ENCODE results near the gene VPS8. TPM values are rescaled to one million over a fixed set of nuclear protein-coding genes. Genes with fewer than 3 reads are reported as not detected.

VPS8 gene
- total and polyA plus RNA-seq, 2 of the 8 experiments (the other 6 are each of a cell fraction or from before 2014, with no cell fraction given) = 13.0 to 41.0 TPM

GRCh38 chr3:185079625-185080024 lies 267.7 kb downstream of the VPS8 start:
- no peak overlapping the region for H2BK20ac ChIP-seq (ENCODE audit: low read length)
- no peaks in the 10 kb centered on the region; a peak in 2 of 7 replicates for H3K27me3 ChIP-seq (replicated peaks in 1 of 4; ENCODE audit: control insufficient read depth in 3 of 4, extremely low read depth in 1 of 4, insufficient read depth in 3 of 4, low read length in 3 of 4)
- H4K5ac ChIP-seq (ENCODE audit: insufficient read length, low read depth, low read length) = no peak overlapping the region
- H3K56ac ChIP-seq (replicated peaks; ENCODE audit: insufficient read length, low read depth, low read length) = no peak overlapping the region
- no peak overlapping the region for H4K91ac ChIP-seq (replicated peaks; ENCODE audit: insufficient read length, low read length)
- no peak overlapping the region for H3K4me2 ChIP-seq (ENCODE audit: insufficient read depth in 1 of 2, low read depth in 2 of 2, low read length in 2 of 2)
- H4K20me1 ChIP-seq (replicated peaks in 1 of 2; ENCODE audit: control insufficient read depth in 1 of 2, insufficient read depth in 2 of 2, low read length in 2 of 2) = no peaks in the 10 kb centered on the region
- no peak overlapping the region for H4K8ac ChIP-seq (ENCODE audit: extremely low read depth, insufficient read depth, low read length)
- H3K4ac ChIP-seq (replicated peaks; ENCODE audit: insufficient read length, low read depth, low read length) = no peak overlapping the region
- no peaks in the 10 kb centered on the region for H3K23me2 ChIP-seq (ENCODE audit: low read depth, low read length)
- 92% methylated on average over 1 of the region's 1 CpG; no CpG with 5 or more reads in 1 of the 2 experiments for WGBS, 2 experiments (ENCODE audit: extremely low coverage in 1 of 2, insufficient coverage in 1 of 2, insufficient read length in 1 of 2, insufficient replicate concordance in 2 of 2, low coverage in 1 of 2, low lambda C conversion rate in 2 of 2, missing lambda C conversion rate in 1 of 2)
- no peaks in the 10 kb centered on the region for H3K9me3 ChIP-seq (ENCODE audit: insufficient read depth in 2 of 2, low read depth in 1 of 2, low read length in 1 of 2)
- ChIA-PET CTCF (ENCODE audit: partially characterized antibody) (interaction anchor here (1.1 to 3.3 kb wide), 2 partner anchors 9 to 14 kb away, joined by 3 to 20 read pairs; no protein-coding TSS in a partner anchor), POLR2A (ENCODE audit: partially characterized antibody) (no interaction called here)
- H3K18ac ChIP-seq (ENCODE audit: extremely low read depth, low read length) = no peak overlapping the region
- H3K4me3 ChIP-seq (ENCODE audit: extremely low read depth in 1 of 4, insufficient read depth in 2 of 4, low read depth in 3 of 4, low read length in 4 of 4) = no peak overlapping the region
- H2BK15ac ChIP-seq (ENCODE audit: low read length) = no peak overlapping the region
- no peak overlapping the region for H3K14ac ChIP-seq (ENCODE audit: insufficient read length)
- no peak overlapping the region for H2BK5ac ChIP-seq (ENCODE audit: low read depth, low read length)
- no peak overlapping the region for H2BK12ac ChIP-seq (ENCODE audit: low read depth, low read length)
- no peaks in the 10 kb centered on the region for H3K79me2 ChIP-seq (ENCODE audit: control insufficient read depth in 1 of 2, insufficient read depth in 2 of 2, low read length in 2 of 2)
- FAIRE-seq (no peak), DNase-seq (ENCODE audit: low read depth in 1 of 2, low spot score in 2 of 2) (no peak)
- no peak overlapping the region for H2AK5ac ChIP-seq (ENCODE audit: low read depth, low read length)
- H3K9ac ChIP-seq (replicated peaks in 1 of 4; ENCODE audit: extremely low read depth in 1 of 4, low read depth in 3 of 4, low read length in 3 of 4) = no peak overlapping the region
- no peak overlapping the region for H2BK120ac ChIP-seq (replicated peaks; ENCODE audit: low read depth, low read length)
- no peak overlapping the region for H3K27ac ChIP-seq (ENCODE audit: low read depth, low read length)
- H2AFZ ChIP-seq (ENCODE audit: low read length) = no peak overlapping the region
- H3K36me3 ChIP-seq (ENCODE audit: control insufficient read depth in 2 of 4, insufficient read depth in 4 of 4, low read length in 3 of 4) = no peaks in the 10 kb centered on the region
- no peak overlapping the region for H3K23ac ChIP-seq (ENCODE audit: insufficient read length)
- no peaks in the 10 kb centered on the region; a peak in 1 of 7 replicates for H3K4me1 ChIP-seq (replicated peaks in 1 of 4; ENCODE audit: control insufficient read depth in 3 of 4, insufficient read depth in 4 of 4, low read length in 3 of 4)
- no peaks in the 10 kb centered on the region for H3K79me1 ChIP-seq (ENCODE audit: low read depth, low read length)
- TF ChIP-seq CREB1 (IDR thresholded peaks at IDR 0.05) = no peak
- TF ChIP-seq FOSL1 (IDR thresholded peaks at IDR 0.05; ENCODE audit: insufficient read depth, low read depth, low read length) = no peak
- TF ChIP-seq SP4 (IDR thresholded peaks at IDR 0.05; ENCODE audit: low read length) = no peak
- TF ChIP-seq POLR2A (IDR thresholded peaks at IDR 0.05; ENCODE audit: control extremely low read depth in 1 of 2, low read depth in 2 of 2, low read length in 2 of 2) = no peak
- TF ChIP-seq NANOG (IDR thresholded peaks at IDR 0.05; ENCODE audit: insufficient read depth, low read depth, low read length, poor library complexity, severe bottlenecking) = no peak
- no peak for TF ChIP-seq YY1 (IDR thresholded peaks at IDR 0.05; ENCODE audit: low read depth, low read length)
- no peak for TF ChIP-seq TEAD4 (IDR thresholded peaks at IDR 0.05; ENCODE audit: low read depth, low read length)
- no peak for TF ChIP-seq CTCF (IDR thresholded peaks at IDR 0.05; ENCODE audit: control extremely low read depth in 1 of 3, insufficient read depth in 1 of 3, low read depth in 1 of 3, low read length in 3 of 3)
- no peak for TF ChIP-seq RBBP5 (IDR thresholded peaks at IDR 0.05; ENCODE audit: borderline replicate concordance, low read depth, low read length)
- TF ChIP-seq BCL11A (IDR thresholded peaks at IDR 0.05; ENCODE audit: low read depth in 2 of 2, low read length in 2 of 2) = no peak
- no peak for TF ChIP-seq GTF2F1 (IDR thresholded peaks at IDR 0.05; ENCODE audit: borderline replicate concordance, low read depth, low read length)
- no peak for TF ChIP-seq TAF7 (optimal IDR thresholded peaks at IDR 0.05; ENCODE audit: borderline replicate concordance, low read depth, low read length)
- TF ChIP-seq GABPA (IDR thresholded peaks at IDR 0.05; ENCODE audit: borderline replicate concordance, insufficient read depth, low read length) = no peak
